ENCODE data around the gene TNNC1.

The TNNC1 gene

GRCh38 chr3:52483577-52484381 is 29.9 kb upstream of the TNNC1 start:
- no peak for DNase-seq

- no peak for DNase-seq
These were observed 29.2 kb upstream of the TNNC1 start for GRCh38 chr3:52483081-52483480.

- DNase-seq, result peak in 1 of 2 donors; percentile 8
These were observed 28.1 kb upstream of the TNNC1 start for GRCh38 chr3:52481819-52482521.

- DNase-seq, result no peak
These were observed 27.2 kb upstream of the TNNC1 start for GRCh38 chr3:52480768-52481715.

- DNase-seq, result no peak
These were observed 26.2 kb upstream of the TNNC1 start for GRCh38 chr3:52479877-52480575.

GRCh38 chr3:52479037-52479876 is 25.4 kb upstream of the TNNC1 start:
- DNase-seq, result no peak

- no peak for DNase-seq
These were observed 23.9 kb upstream of the TNNC1 start for GRCh38 chr3:52477796-52478095.

GRCh38 chr3:52477076-52477795 is 23.4 kb upstream of the TNNC1 start:
- no peak for DNase-seq

GRCh38 chr3:52473026-52473425 is 19.2 kb upstream of the TNNC1 start:
- DNase-seq, result no peak

GRCh38 chr3:52472239-52473000 is 18.6 kb upstream of the TNNC1 start:
- no peak for DNase-seq

- peak; percentile 26 to 39 for DNase-seq
These were observed 17.8 kb upstream of the TNNC1 start for GRCh38 chr3:52471371-52472238.

- DNase-seq, result no peak
These were observed 17.1 kb upstream of the TNNC1 start for GRCh38 chr3:52470920-52471319.

- no peak for DNase-seq
These were observed 15.2 kb upstream of the TNNC1 start for GRCh38 chr3:52469001-52469400.

- no peak for DNase-seq
These were observed 14.5 kb upstream of the TNNC1 start for GRCh38 chr3:52468336-52468735.

GRCh38 chr3:52463416-52463815 is 9.6 kb upstream of the TNNC1 start:
- DNase-seq, result no peak

GRCh38 chr3:52461874-52462273 is 8.0 kb upstream of the TNNC1 start:
- DNase-seq, result no peak

GRCh38 chr3:52458770-52459545 is 5.1 kb upstream of the TNNC1 start:
- peak in 1 of 2 donors; percentile 23 for DNase-seq

- DNase-seq, result no peak
These were observed 4.4 kb upstream of the TNNC1 start for GRCh38 chr3:52458031-52458760.
